ENCODE measurements around the gene ST3GAL2.
A peak's percentile ranks its signal among the peaks of the same experiment; 100 is the strongest.
"Not testable (repeated sequence)": the region's sequence is repeated elsewhere in the genome, so short reads cannot be mapped to it uniquely, and the experiment has no call there.

The ST3GAL2 gene

DNA sequence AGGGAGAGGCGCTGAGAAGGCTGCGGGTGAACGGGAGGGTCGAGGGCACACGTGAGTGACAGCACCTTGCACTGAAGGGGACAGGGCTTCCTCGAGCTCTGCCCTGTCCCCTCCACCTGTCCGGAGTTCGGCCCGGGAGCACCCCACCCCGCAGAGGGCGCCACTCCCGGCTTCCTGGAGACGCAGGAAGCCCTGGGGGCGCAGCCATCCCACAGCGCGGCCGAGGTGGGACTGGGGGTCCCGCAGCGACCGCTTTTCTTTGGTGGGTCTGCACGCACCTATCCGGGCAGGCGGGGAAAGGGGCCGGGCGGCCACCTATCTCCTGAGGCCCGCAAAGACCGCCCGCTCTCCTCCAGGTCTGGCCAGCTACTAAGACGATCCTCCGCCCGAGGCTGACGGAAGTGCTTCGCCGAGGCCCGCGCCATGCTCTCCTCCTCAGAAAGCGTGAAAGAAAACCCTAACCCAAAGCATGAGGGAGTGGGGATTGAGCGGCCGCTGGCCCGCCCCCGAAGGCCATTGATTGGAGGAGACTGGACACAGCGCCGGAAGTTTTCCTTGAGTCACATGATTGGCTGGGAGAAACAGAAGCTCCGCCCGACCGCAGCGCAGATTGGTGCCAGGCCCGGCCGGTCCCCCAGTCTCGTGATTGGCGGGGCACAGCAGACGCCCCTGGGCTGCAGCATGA lies 57.8 kb downstream of the ST3GAL2 start:
- DNase-seq = peak; percentile 95

DNA sequence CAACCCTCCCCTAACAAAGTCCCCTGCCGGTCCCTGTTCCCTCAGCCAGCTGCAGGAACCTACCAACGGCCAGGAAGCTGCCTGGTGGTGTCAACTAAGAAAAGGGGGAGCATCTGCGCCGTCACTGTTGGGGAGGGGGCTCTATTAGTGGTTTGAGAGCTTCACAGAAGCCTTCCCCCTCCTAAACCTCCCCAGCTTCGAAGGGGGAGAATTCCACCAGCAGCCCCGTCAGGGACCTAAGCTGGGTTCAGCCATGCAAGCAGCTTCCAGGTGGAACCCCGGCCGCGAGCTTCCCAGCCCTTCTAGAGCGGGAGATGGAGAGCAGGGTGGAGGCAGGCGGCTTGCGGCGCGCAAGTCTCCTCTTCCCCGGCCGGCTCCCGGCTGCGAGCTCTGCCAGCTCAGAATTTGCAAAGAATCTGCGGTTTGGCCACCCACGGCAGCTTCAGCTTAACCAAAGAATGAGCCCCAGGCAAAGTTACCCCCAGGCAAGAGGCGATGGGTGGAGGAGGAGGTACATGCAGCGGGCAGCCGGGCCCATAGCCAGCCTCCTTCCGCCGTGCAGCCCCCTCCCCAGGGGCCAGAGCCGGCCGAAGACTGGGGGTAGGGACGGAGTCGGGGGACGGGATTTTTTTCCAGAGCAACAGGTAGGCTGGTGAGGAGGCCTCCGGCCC lies 58.5 kb downstream of the ST3GAL2 start:
- no peak for DNase-seq

DNA sequence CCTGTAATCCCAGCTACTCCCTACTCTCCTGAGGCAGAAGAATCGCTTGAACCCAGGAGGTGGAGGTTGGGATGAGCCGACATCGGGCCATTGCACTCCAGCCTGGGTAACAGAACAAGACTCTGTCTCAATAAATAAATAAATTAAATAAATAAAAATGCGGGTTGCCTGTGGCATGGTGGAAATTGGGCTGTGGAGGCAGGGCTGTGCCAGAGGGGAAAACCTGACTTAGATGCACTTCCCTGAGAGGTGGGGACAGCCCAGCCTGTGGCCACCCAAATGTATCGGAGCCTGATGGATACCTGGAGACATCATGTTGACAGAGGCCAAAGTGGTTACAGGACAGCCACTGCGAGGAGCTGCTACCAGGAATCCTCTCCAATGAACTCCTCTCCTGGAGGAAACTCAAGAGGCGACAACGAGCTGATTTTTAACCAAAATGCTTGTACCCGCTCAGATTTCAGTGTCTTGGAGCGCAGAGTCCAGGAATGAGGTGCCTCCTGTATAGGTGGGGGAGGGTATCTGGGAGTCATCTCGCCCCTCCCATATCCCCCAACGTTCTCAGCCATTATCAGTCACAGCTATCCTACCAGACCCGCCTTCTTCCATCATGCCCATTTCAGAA lies 59.9 kb downstream of the ST3GAL2 start:
- DNase-seq = no peak

DNA sequence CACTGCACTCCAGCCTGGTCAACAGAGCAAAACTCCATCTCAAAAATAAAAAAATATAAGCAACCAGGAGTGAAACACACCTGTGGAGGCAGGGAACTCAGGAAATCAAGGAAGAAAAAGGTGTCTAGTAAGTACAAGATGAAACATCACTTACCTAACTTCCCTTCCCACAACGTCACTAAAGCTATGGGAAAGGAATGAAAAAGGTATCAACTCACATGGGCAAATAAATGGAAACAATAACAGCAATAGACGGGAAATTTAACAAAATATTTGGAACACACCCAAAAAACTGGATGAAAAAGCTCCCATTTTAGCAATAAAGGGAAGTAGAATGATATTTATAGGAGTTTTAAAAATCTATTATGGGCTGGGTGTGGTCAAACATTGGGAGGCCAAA lies 61.1 kb downstream of the ST3GAL2 start:
- no peak for DNase-seq

DNA sequence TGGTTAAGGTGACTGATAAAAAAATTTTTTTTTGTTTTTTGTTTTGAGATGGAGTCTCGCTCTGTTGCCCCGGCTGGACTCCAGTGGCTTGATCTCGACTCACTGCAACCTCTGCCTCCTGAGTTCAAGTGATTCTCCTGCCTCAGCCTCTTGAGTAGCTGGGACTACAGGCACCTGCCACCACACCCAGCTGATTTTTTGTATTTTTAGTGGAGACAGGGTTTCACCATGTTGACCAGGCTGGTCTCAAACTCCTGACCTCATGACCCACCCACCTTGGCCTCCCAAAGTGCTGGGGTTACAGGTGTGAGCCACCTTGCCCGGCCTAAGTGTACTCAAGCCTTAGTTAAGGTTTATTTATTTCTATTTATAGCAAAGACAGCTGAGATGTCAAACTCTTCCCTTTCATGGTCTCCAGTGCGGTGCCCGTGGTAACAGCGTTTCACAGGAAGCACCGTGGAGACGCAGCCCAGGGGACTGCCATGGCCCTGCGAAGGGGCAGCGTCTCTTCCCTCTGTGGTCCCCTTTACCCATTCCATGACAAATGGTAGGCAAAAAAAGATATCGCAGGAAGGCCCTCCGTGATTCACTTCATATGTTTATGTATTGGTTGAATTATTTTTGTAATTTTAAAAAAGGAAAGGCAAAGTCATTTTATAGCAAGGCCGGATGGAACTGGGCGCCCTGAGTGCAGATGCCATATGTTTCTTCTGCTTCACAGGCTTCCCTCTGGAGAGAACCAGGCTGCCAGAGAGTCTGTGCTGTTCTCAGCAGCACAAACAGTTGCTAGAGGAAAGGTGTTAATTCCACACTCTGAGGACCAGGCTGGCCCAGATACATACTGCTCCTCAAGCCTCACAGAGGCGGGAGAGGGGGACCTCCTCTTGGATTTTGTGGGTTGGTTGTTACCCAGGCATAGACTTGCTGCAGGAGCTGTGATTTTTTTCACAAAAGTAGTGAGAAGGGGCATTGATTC lies 63.0 kb downstream of the ST3GAL2 start:
- DNase-seq = no peak

DNA sequence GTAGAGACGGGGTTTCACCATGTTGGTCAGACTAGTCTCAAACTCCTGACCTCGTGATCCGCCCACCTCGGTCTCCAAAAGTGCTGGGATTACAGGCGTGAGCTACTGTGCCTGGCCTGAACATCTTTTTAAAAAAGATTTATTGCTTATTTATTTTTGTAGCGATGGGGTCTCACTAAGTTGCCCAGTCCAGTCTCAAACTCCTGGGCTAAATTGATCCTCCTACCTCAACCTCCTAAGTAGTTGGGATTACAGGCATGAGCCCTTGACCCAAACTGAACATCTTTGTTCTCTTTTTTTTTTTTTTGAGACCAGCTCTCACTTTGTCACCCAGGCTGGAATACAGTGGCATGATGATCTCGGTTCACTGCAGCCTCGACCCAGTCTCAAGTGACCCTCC lies 64.7 kb downstream of the ST3GAL2 start:
- DNase-seq = no peak

DNA sequence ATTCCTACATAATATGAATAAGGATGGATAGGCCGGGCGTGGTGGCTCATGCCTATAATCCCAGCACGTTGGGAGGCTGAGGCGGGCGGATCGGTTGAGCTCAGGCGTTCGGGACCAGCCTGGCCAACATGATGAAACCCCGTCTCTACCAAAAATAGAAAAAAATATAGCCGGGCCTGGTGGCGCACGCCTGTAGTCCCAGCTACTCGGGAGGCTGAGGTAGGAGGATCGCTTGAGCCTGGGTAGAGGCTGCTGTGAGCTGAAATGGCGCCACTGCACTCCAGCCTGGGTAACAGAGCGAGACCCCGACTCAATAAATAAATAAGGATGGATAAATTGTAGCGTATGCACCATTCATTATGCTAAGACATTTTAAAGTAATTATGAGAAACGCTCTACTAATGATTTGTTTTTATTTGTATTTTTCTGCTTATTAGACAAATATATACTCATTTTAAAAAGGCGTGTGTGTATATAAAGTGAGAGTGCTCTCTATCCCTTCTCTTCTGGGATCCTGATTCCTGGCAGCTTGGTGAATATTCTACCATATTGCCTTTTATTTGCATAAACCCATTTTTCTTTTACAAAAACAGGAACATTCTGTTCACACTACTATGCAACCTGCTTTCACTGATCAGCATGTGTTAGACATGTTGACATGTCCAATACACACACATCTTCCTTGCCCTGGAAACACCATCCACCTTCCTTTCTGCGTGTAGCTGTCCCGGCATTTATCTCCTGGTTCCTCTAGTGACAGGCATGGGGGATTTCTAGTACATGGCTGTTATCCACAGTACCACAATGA lies 65.8 kb downstream of the ST3GAL2 start:
- DNase-seq = no peak

DNA sequence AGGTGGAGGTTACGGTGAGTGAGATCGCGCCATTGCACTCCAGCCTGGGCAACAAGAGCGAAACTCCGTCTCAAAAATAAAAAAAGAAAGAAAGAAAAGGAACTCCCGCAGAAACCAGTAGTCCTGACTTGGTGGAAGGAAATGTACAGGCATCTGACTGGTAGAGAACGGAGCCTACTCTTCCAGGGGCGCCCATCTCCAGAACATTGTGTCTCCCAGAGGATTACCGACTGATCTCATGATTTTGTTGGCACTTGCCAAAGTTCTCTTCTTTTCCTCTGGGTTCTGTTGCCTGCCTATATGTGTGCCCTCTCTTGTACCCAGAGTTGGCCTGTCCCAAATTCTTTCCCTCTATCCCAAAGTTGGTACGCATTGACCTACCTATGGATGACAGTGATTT lies 68.0 kb downstream of the ST3GAL2 start:
- no peak for DNase-seq

DNA sequence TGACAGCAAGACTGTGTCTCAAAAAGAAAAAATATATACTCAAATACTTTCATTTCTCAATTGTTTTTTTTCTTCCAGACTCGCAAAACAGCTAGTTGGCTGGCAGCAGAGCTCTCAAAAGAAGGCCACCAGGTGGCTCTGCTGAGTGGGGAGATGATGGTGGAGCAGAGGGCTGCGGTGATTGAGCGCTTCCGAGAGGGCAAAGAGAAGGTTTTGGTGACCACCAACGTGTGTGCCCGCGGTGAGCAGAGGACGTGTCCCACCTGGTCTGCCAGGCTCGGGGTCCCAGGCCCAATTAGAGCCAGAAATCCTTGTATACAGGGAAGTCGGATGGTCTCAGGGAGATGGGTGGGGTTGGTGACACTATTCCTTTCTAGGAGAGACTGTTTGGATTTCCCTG lies 68.8 kb downstream of the ST3GAL2 start:
- not testable (repeated sequence) for DNase-seq

DNA sequence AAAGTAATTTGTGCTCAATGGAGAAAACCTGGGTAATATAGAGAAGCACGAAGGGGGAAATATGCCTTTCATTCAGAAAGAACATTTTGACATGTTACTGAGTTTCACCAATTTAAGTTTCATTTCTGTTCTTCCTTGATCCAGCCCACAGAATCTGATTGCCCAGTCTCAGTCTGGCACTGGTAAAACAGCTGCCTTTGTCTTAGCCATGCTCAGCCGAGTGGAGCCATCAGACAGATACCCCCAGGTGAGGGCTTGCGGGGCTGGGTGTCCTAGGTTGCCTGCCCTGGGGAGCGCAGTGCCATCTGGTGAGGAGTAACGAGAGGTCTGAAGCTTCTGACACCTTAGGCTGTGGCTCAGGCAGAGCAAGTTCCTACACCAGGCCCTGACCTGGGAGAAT lies 74.5 kb downstream of the ST3GAL2 start:
- no peak for DNase-seq

DNA sequence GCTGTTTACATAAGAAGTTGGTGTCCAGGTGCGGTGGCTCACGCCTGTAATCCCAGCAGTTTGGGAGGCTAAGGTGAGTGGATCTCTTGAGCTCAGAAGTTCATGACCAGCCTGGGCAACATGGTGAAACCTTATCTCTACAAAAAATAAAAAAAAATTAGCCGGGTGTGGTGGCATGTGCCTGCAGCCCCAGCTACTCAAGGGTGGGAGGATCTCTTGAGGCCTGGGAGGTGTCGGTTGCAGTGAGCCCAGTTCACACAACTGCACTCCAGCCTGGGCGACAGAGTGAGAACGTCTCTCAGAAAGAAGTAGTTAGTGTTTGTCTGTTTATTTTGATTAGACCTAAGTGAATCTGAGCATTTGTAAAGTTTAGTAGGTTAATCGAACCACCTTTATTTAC lies 79.3 kb downstream of the ST3GAL2 start:
- no peak for DNase-seq

DNA sequence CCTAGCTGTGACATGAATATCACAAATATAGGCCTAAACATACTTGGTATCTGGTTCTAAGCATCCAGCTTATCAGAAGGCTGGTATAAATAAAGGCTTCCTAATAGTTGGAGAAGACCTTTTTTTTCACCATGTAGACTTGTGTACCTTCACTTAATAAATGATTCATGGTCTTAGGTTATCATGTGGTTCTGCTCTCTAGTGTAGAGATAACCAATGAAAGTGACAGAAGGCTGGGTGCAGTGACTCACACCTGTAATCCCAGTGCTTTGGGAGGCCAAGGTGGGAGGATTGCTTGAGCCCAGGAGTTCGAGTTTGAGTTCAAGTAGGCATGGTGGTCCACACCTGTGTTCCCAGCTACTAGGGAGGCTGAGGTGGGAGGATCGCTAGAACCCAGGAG lies 89.1 kb downstream of the ST3GAL2 start:
- no peak for DNase-seq

DNA sequence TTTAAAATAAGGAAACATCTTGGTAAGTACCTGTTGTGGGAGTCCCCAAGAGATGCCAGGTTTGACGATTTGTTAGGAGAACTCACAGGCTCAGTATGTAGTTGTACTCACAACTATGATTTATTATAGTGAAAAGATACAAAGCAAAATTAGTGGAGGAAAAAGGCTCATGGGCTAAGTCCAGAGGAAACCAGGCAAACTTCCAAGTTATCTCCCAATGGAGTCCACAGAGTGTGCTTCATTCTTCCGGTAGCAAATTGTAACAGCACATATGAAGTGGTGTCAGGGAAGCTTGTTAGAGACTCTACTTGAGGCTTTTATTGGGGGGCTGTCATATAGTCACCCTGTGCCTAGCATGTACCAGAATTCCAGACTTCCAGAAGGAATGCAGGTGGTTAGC lies 89.9 kb downstream of the ST3GAL2 start:
- no peak for DNase-seq

DNA sequence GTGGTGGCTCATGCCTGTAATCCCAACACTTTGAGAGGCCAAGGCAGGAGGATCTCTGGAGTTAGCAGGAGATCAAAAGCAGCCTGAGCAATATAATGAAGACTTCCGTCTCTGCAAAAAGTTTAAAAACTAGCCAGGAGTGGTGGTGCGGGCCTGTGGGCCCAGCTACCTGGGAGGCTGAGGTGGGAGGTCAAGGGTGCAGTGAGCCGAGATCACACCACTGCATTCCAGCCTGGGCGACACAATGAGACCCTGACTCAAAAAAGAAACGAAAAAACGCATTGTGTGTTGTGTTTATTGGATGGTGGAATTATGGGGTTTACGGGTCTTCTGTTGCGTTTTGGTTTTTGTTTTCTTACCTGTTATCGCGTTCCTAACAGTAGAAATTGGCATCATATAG lies 93.1 kb downstream of the ST3GAL2 start:
- no peak for DNase-seq

DNA sequence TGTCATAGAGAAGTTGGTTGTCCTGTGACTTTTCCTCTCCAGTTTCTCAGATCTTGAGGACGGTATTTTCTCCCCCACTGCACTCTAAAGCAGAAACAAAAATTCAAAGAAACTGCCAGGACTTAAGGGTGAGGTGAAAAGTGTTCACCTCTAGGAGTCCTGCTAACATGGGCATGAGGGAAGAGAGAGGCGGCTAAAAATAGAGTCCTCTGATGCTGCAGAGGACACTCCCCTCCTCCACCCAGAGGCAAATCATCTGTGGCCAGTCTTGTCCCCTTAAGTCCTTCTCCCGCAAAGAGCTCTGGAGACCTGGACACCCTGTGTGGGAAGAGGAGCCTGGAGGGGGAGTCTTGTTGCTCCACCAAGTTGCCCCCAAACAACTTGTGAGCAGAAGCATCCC lies 96.9 kb downstream of the ST3GAL2 start:
- no peak for DNase-seq

DNA sequence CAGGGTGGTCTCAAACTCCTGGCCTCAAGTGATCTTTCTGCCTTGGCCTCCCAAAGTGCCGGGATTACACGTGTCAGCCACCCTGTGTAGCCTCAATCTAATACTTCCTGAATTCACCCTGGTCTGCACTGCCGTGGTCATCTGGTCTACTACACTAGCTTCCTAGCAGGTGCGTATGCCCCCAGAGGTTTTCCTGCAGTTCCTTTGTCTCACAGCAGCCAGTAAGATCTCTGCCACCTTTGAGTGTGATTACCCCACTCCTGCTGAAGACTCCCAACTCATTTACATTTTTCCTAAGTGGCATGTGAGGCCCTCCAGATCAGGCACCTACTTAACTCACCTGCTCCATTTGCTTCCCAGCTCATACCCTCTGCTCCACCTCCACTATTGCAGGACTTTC lies 97.3 kb downstream of the ST3GAL2 start:
- no peak for DNase-seq

DNA sequence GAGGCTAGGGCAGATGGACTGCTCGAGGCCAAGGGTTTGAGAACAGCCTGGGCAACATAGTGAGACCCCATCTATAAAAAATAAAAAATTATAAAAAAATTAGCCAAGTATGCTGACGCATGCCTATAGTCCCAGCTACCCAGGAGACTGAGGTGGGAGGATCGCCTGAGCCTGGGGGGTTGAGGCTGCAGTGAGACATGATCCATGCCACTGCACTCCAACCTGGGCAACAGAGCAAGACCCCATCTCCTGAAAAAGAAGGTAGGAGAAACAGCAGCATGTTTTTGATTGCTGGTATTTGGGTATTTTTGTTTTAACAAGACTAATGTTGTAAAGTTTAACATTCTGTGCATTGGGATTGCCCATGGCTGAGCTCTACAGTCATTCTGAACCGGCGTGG lies 101.1 kb downstream of the ST3GAL2 start:
- no peak for DNase-seq

DNA sequence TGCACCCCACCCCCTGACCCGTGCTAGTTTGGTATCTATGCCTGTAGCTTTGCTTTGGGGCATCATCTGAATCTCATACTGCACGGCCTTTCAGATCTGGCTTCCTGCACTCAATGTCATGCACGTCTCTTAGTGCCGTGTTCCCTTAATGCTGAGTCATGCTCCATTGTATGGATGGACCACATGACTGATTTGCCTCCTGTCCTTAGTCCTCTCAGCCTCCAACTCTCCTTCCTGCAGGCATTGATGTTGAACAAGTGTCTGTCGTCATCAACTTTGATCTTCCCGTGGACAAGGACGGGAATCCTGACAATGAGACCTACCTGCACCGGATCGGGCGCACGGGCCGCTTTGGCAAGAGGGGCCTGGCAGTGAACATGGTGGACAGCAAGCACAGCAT lies 106.2 kb downstream of the ST3GAL2 start:
- DNase-seq = not testable (repeated sequence)

DNA sequence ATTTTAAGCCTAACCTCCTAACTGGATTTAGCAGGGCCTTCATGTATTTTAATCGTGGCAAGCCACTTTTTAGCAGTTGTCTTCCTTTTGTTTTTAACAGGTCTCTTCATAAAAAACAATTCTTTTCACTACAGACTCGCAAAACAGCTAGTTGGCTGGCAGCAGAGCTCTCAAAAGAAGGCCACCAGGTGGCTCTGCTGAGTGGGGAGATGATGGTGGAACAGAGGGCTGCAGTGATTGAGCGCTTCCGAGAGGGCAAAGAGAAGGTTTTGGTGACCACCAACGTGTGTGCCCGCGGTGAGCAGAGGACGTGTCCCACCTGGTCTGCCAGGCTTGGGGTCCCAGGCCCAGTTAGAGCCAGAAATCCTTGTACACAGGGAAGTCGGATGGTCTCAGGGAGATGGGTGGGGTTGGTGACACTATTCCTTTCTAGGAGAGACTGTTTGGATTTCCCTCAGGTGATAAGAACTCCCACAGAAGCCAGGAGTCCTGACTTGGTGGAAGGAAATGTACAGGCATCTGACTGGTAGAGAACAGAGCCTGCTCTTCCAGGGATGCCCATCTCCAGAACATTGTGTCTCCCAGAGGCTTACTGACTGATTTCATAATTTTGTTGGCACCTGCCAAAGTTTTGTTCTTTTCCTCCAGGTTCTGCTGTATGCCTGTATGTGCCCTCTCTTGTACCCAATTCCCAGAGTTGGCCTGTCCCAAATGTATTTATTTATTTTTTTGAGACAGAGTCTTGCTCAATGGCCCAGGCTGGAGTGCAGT lies 107.1 kb downstream of the ST3GAL2 start:
- no peak for DNase-seq

DNA sequence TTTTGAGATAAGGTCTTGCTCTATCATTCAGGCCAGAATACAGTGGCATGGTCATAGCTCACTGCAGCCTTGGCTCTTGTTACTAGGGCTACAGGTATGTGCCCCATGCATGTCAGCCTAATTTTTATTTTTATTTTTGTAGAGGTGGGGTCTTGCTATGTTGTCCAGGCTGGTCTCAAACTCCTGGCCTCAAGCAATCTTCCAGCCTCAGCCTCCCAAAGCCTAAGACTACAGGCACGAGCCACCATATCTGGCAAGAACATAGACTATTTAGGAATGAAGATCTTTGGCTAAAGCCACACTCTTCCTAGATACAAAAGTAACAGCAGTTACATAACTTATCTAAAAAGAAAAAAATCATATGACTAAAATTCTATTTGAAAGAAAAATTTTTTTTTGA lies 107.8 kb downstream of the ST3GAL2 start:
- no peak for DNase-seq

Measured in NCI-H1436 (cell line).